ENCODE measurements around the gene AADACL2.

DNA sequence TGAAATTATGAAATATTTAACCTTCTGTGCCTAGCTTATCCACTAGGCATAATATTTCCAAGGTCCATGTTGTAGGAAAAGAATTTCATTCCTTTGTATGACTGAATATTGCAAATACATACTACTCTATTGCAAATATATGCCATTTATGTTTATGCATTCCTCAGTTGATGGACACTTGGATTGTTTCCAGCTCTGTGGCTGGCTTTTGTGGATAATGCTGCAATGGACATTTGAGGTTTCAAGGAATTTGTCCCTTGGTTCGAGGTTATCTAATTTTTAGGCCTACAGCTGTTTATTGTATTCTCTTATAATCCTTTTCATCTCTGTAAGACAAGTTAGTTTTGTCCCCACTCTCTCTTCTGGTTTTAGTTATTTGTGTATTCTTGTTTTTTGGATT is 7.7 kb upstream of the AADACL2 start:
- TF ChIP-seq, protein P1, sequence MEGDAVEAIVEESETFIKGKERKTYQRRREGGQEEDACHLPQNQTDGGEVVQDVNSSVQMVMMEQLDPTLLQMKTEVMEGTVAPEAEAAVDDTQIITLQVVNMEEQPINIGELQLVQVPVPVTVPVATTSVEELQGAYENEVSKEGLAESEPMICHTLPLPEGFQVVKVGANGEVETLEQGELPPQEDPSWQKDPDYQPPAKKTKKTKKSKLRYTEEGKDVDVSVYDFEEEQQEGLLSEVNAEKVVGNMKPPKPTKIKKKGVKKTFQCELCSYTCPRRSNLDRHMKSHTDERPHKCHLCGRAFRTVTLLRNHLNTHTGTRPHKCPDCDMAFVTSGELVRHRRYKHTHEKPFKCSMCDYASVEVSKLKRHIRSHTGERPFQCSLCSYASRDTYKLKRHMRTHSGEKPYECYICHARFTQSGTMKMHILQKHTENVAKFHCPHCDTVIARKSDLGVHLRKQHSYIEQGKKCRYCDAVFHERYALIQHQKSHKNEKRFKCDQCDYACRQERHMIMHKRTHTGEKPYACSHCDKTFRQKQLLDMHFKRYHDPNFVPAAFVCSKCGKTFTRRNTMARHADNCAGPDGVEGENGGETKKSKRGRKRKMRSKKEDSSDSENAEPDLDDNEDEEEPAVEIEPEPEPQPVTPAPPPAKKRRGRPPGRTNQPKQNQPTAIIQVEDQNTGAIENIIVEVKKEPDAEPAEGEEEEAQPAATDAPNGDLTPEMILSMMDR (IDR thresholded peaks at IDR 0.05; ENCODE audit: insufficient read depth, low read length) = no peak
- TF ChIP-seq POLR2AphosphoS5 (IDR thresholded peaks at IDR 0.05; ENCODE audit: low read depth) = no peak
- TF ChIP-seq, protein P2, sequence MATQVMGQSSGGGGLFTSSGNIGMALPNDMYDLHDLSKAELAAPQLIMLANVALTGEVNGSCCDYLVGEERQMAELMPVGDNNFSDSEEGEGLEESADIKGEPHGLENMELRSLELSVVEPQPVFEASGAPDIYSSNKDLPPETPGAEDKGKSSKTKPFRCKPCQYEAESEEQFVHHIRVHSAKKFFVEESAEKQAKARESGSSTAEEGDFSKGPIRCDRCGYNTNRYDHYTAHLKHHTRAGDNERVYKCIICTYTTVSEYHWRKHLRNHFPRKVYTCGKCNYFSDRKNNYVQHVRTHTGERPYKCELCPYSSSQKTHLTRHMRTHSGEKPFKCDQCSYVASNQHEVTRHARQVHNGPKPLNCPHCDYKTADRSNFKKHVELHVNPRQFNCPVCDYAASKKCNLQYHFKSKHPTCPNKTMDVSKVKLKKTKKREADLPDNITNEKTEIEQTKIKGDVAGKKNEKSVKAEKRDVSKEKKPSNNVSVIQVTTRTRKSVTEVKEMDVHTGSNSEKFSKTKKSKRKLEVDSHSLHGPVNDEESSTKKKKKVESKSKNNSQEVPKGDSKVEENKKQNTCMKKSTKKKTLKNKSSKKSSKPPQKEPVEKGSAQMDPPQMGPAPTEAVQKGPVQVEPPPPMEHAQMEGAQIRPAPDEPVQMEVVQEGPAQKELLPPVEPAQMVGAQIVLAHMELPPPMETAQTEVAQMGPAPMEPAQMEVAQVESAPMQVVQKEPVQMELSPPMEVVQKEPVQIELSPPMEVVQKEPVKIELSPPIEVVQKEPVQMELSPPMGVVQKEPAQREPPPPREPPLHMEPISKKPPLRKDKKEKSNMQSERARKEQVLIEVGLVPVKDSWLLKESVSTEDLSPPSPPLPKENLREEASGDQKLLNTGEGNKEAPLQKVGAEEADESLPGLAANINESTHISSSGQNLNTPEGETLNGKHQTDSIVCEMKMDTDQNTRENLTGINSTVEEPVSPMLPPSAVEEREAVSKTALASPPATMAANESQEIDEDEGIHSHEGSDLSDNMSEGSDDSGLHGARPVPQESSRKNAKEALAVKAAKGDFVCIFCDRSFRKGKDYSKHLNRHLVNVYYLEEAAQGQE (IDR thresholded peaks at IDR 0.05; ENCODE audit: insufficient replicate concordance, low read depth) = no peak
